Body of pancreas (tissue), 4 donors: Measurements from ENCODE around the gene HEATR5B. TPM values are rescaled to one million over a fixed set of nuclear protein-coding genes. Genes with fewer than 3 reads are reported as not detected.
"Not testable (repeated sequence)": the region's sequence is repeated elsewhere in the genome, so short reads cannot be mapped to it uniquely, and the experiment has no call there.

Experiments used
- ATAC-seq: fragments of 150-250 bp; one replicate; pipeline ENCODE4 v1.9.1; 2016
- DNase-seq, 4 donors: peaks; one replicate each; pipeline ENCODE4 v3.0.0-alpha.2; 2019
- H3K27ac ChIP-seq, 4 donors: fragments of 200-600 bp; sonication (generic); 1 replicate in 3 of 4; 2 replicates in 1 of 4; pipeline versions ENCODE4 v1.5.1 to v1.6.1; 2016 to 2019; ENCODE audit warnings: mild to moderate bottlenecking in 1 of 4, mixed read lengths in 1 of 4, moderate library complexity in 1 of 4
- H3K27me3 ChIP-seq, 2 donors: fragments of 200-600 bp; sonication (generic); one replicate each; pipeline ENCODE4 v1.6.0; 2016; ENCODE audit warnings: mild to moderate bottlenecking in 1 of 2
- H3K36me3 ChIP-seq, 2 donors: fragments of 200-600 bp; sonication (generic); replicated peaks in 1 of 2; 2 replicates each; pipeline ENCODE4 v1.5.1; 2016; ENCODE audit warnings: low read depth in 2 of 2; ENCODE audit not compliant: insufficient read depth in 1 of 2
- H3K4me1 ChIP-seq: fragments of 200-600 bp; sonication (generic); one replicate; pipeline ENCODE4 v1.6.0; 2016
- H3K4me3 ChIP-seq, 2 donors: fragments of 200-600 bp; sonication (generic); 1 replicate in 1 of 2; 2 replicates in 1 of 2; pipeline ENCODE4 v1.5.1; 2016 to 2019
- H3K9me3 ChIP-seq, 3 donors: fragments of 200-600 bp; sonication (generic); 1 replicate in 2 of 3; 2 replicates in 1 of 3; pipeline ENCODE4 v1.5.1; 2016
- CTCF ChIP-seq, 7 experiments: fragments of 450-650 bp in 4 of 7; fragments of 200-600 bp in 3 of 7; sonication (generic) in 3 of 7; IDR thresholded peaks; one replicate each; pipeline ENCODE4 v1.5.1; 2016 to 2019; ENCODE audit warnings: antibody characterized with exemption in 7 of 7
- POLR2A ChIP-seq, 3 donors: fragments of 450-650 bp; IDR thresholded peaks; one replicate each; pipeline ENCODE4 v1.6.1; 2016; ENCODE audit warnings: antibody characterized with exemption in 3 of 3, mild to moderate bottlenecking in 2 of 3
- WGBS, 2 donors: methylation state at CpG; one replicate each; pipeline ENCODE4 v1.1.5; 2017; 5-methylcytosine and 5-hydroxymethylcytosine counted together
- intact Hi-C: fragments of 100-400 bp; cut with DNase I; formaldehyde crosslinking; loops from one replicate; pipeline ENCODE4 v1.15.1; 2023
- total RNA-seq, 2 donors: library from RNA; depleted of rRNA; stranded (reverse); fragments of >200 nt; gene quantifications; one replicate each; pipeline ENCODE4 v1.1.0, GENCODE V29; 2016

The HEATR5B gene
- total RNA-seq, 2 donors from 2014 or later, result 44.8 to 51.9 TPM

- no peak for TF ChIP-seq CTCF (IDR thresholded peaks at IDR 0.05)
- no peak for TF ChIP-seq POLR2A (IDR thresholded peaks at IDR 0.05)
These were observed 96.2 kb downstream of the HEATR5B start for GRCh38 chr2:36988008-36988407.

GRCh38 chr2:36982467-36982866 lies 101.7 kb downstream of the HEATR5B start:
- intact Hi-C loops, result no loop called here
- Histone ChIP-seq H3K27ac (no peak overlapping the region), H3K4me1 (no peaks in the 10 kb centered on the region), H3K27me3 (no peaks in the 10 kb centered on the region), H3K4me3 (no peak overlapping the region), H3K9me3 (no peaks in the 10 kb centered on the region), H3K36me3 (peaks cover 5 to 7% of the 10 kb centered on the region in 2 donors)
- no peak for ATAC-seq
- WGBS, 2 donors, result 78 to 89% methylated on average over 3 of the region's 3 CpGs
- TF ChIP-seq POLR2A (IDR thresholded peaks at IDR 0.05) (no peak), CTCF (IDR thresholded peaks at IDR 0.05) (no peak)
- DNase-seq, result no peak

More at GRCh38 chr2:36988008-36988407, 96.2 kb downstream of the HEATR5B start:
- H3K4me1 ChIP-seq, result no peaks in the 10 kb centered on the region
- H3K36me3 ChIP-seq, result peaks cover 5% of the 10 kb centered on the region in 2 donors
- intact Hi-C loops, result no loop called here
- DNase-seq, result no peak
- no peak for ATAC-seq
- H3K4me3 ChIP-seq, result no peak overlapping the region
- no peaks in the 10 kb centered on the region for H3K9me3 ChIP-seq
- WGBS, 2 donors, result 65 to 76% methylated on average over 6 of the region's 6 CpGs
- H3K27ac ChIP-seq, result no peak overlapping the region
- no peaks in the 10 kb centered on the region for H3K27me3 ChIP-seq

GRCh38 chr2:36981911-36982310 lies 102.3 kb downstream of the HEATR5B start:
- ATAC-seq (no peak), DNase-seq (no peak)
- Histone ChIP-seq H3K27ac (no peak overlapping the region), H3K4me1 (no peaks in the 10 kb centered on the region), H3K36me3 (peaks cover 3 to 4% of the 10 kb centered on the region in 2 donors), H3K27me3 (no peaks in the 10 kb centered on the region), H3K4me3 (no peak overlapping the region), H3K9me3 (no peaks in the 10 kb centered on the region)
- TF ChIP-seq CTCF (IDR thresholded peaks at IDR 0.05) (no peak), POLR2A (IDR thresholded peaks at IDR 0.05) (no peak)
- intact Hi-C loops, result no loop called here
- 93 to 97% methylated on average over 2 of the region's 2 CpGs for WGBS, 2 donors

GRCh38 chr2:36979007-36979406 lies 105.2 kb downstream of the HEATR5B start:
- ATAC-seq, H3K4me3 ChIP-seq, H3K27ac ChIP-seq, H3K9me3 ChIP-seq, DNase-seq, H3K4me1 ChIP-seq, H3K27me3 ChIP-seq, intact Hi-C loops, H3K36me3 ChIP-seq: not testable (repeated sequence)
- WGBS, 2 donors, result 90 to 100% methylated on average over 3 of the region's 3 CpGs

GRCh38 chr2:36976065-36976464 lies 108.1 kb downstream of the HEATR5B start:
- DNase-seq (no peak), ATAC-seq (no peak)
- Histone ChIP-seq H3K36me3 (no peaks in the 10 kb centered on the region), H3K27me3 (no peaks in the 10 kb centered on the region), H3K9me3 (no peaks in the 10 kb centered on the region), H3K27ac (no peak overlapping the region), H3K4me1 (no peaks in the 10 kb centered on the region), H3K4me3 (no peak overlapping the region)
- intact Hi-C loops, result no loop called here
- 82 to 88% methylated on average over 2 of the region's 2 CpGs for WGBS, 2 donors
- TF ChIP-seq POLR2A (IDR thresholded peaks at IDR 0.05) (no peak), CTCF (IDR thresholded peaks at IDR 0.05) (no peak)
